ENCODE results near the gene KCNC1. TPM values are rescaled to one million over a fixed set of nuclear protein-coding genes. Genes with fewer than 3 reads are reported as not detected.

KCNC1 gene
- total and polyA plus RNA-seq, 2 of the 4 experiments (the other 2 are of a cell fraction), result 0.03 TPM; not detected in 1

DNA sequence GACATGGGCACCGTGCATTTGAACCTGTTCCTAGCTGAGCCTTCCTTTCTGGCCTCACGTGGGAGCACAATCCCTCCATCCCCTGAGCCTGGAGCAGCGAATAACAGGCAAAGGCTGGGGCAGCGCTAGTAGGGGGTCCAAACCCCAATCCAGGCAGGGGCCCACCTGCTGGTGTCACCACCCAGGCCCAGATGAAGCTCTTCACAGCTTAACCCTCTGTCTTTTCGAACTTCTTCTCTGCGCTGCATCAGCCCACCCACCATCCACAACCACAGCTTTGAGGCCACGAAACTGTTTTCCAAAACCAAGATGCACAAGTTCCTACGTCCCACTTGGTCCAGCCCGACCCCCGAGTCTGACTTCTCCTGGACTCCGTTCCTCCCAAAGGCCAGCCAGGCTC is 11.5 kb downstream of the KCNC1 start:
- no peak overlapping the region for H3K18ac ChIP-seq (ENCODE audit: low read depth, low read length)
- H3K9ac ChIP-seq (ENCODE audit: low read depth, low read length), result no peak overlapping the region
- no peak overlapping the region for H3K56ac ChIP-seq (ENCODE audit: extremely low read depth, insufficient read depth, low read length)
- H4K8ac ChIP-seq (ENCODE audit: low read depth in 2 of 2, low read length in 2 of 2), result no peak overlapping the region
- no peak overlapping the region for H4K5ac ChIP-seq (ENCODE audit: low read depth, low read length)
- intact Hi-C loops (cut with micrococcal nuclease), result no loop called here
- no peak overlapping the region for H2AK5ac ChIP-seq (ENCODE audit: low read depth, low read length)
- dilution Hi-C loops (cut with HindIII; ENCODE audit: low sequenced_read_pairs, unreplicated experiment), result loop anchor here (25.0 kb wide), 1 partner anchor 241 kb away; no protein-coding TSS in a partner anchor
- no peaks in the 10 kb centered on the region for H3K9me3 ChIP-seq (ENCODE audit: control insufficient read depth, insufficient read depth, low read length)
- ChIA-PET CTCF (no interaction called here), POLR2A (ENCODE audit: unreplicated experiment) (no interaction called here)
- in situ Hi-C loops (cut with MboI; ENCODE audit: low sequenced_read_pairs), result no loop called here
- no peak overlapping the region for H4K91ac ChIP-seq (ENCODE audit: insufficient read depth, low read depth, low read length)
- ATAC-seq (ENCODE audit: low read depth) (no peak), DNase-seq (no peak)
- H4K20me1 ChIP-seq (ENCODE audit: insufficient read depth, low read length), result no peaks in the 10 kb centered on the region; the same call in 1 of the 2 replicates
- BruUV-seq (replicated peaks), result no TSS peak
- no peak overlapping the region for H3K4me3 ChIP-seq (ENCODE audit: insufficient read depth, low read depth, low read length)
- 58% methylated on average over 6 of the region's 11 CpGs; no CpG with 5 or more reads in 1 of the 2 experiments for WGBS, 2 experiments (ENCODE audit: extremely low coverage in 2 of 2, insufficient read length in 1 of 2)
- H3K4me1 ChIP-seq (ENCODE audit: control insufficient read depth, insufficient read depth, low read length), result no peaks in the 10 kb centered on the region
- H2BK120ac ChIP-seq (ENCODE audit: low read depth, low read length), result no peak overlapping the region
- H2BK20ac ChIP-seq (ENCODE audit: low read depth, low read length), result no peak overlapping the region
- TF ChIP-seq, protein P1, sequence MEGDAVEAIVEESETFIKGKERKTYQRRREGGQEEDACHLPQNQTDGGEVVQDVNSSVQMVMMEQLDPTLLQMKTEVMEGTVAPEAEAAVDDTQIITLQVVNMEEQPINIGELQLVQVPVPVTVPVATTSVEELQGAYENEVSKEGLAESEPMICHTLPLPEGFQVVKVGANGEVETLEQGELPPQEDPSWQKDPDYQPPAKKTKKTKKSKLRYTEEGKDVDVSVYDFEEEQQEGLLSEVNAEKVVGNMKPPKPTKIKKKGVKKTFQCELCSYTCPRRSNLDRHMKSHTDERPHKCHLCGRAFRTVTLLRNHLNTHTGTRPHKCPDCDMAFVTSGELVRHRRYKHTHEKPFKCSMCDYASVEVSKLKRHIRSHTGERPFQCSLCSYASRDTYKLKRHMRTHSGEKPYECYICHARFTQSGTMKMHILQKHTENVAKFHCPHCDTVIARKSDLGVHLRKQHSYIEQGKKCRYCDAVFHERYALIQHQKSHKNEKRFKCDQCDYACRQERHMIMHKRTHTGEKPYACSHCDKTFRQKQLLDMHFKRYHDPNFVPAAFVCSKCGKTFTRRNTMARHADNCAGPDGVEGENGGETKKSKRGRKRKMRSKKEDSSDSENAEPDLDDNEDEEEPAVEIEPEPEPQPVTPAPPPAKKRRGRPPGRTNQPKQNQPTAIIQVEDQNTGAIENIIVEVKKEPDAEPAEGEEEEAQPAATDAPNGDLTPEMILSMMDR (conservative IDR thresholded peaks at IDR 0.05; ENCODE audit: low read depth, low read length), result no peak
- no peak for TF ChIP-seq BHLHE40 (IDR thresholded peaks at IDR 0.05; ENCODE audit: low read depth, low read length)
- no peak for TF ChIP-seq MXI1 (IDR thresholded peaks at IDR 0.05; ENCODE audit: borderline replicate concordance, low read depth, low read length)
- no peak for TF ChIP-seq RFX5 (IDR thresholded peaks at IDR 0.05; ENCODE audit: low read depth, low read length)
- no peak for TF ChIP-seq CHD1 (IDR thresholded peaks at IDR 0.05; ENCODE audit: low read depth, low read length)
- no peak for TF ChIP-seq MAFK (IDR thresholded peaks at IDR 0.05; ENCODE audit: low read depth, low read length)
- no peak for TF ChIP-seq RCOR1 (IDR thresholded peaks at IDR 0.05; ENCODE audit: insufficient replicate concordance, low read length)
- no peak for TF ChIP-seq NFE2L2 (IDR thresholded peaks at IDR 0.05; ENCODE audit: low read depth, low read length)
- no peak for TF ChIP-seq SMC3 (IDR thresholded peaks at IDR 0.05; ENCODE audit: low read depth, low read length)
- TF ChIP-seq RAD21 (IDR thresholded peaks at IDR 0.05; ENCODE audit: low read length), result no peak
- TF ChIP-seq FOS (IDR thresholded peaks at IDR 0.05; ENCODE audit: low read depth, low read length), result no peak
- TF ChIP-seq CEBPB (IDR thresholded peaks at IDR 0.05; ENCODE audit: low read depth, low read length), result no peak
- TF ChIP-seq MAZ (IDR thresholded peaks at IDR 0.05; ENCODE audit: borderline replicate concordance, low read depth, low read length), result no peak
- H3K14ac ChIP-seq (replicated peaks; ENCODE audit: low read depth, low read length), result no peak overlapping the region
- H3K27ac ChIP-seq (ENCODE audit: insufficient read depth, low read length), result no peak overlapping the region
- H2AK9ac ChIP-seq (replicated peaks; ENCODE audit: low read depth, low read length, poor library complexity), result no peak overlapping the region
- H3K9me1 ChIP-seq (ENCODE audit: insufficient read depth, low read length), result no peaks in the 10 kb centered on the region
- H3K36me3 ChIP-seq (ENCODE audit: control insufficient read depth, insufficient read depth, low read length), result no peaks in the 10 kb centered on the region
- H3K27me3 ChIP-seq (ENCODE audit: control insufficient read depth, insufficient read depth, low read length), result peaks cover 13% of the 10 kb centered on the region
- no peak overlapping the region for H3K23ac ChIP-seq (ENCODE audit: low read depth, low read length)
- no peak overlapping the region for H2BK15ac ChIP-seq (ENCODE audit: low read depth, low read length)
- no peak overlapping the region for H3K4ac ChIP-seq (ENCODE audit: low read depth, low read length)
- H2AFZ ChIP-seq (replicated peaks; ENCODE audit: low read length, poor library complexity), result no peak overlapping the region
- no peaks in the 10 kb centered on the region for H3K79me1 ChIP-seq (ENCODE audit: low read depth in 1 of 2, low read length in 2 of 2)
- H3K4me2 ChIP-seq (ENCODE audit: low read depth, low read length), result no peak overlapping the region
- no peak overlapping the region for H2BK5ac ChIP-seq (ENCODE audit: low read depth, low read length, poor library complexity, severe bottlenecking)
